Measurements from ENCODE around the gene UBR7.
"Not testable (repeated sequence)": the region's sequence is repeated elsewhere in the genome, so short reads cannot be mapped to it uniquely, and the experiment has no call there.

The UBR7 gene

GRCh38 chr14:93206793-93207467 lies at the start of gene UBR7, which contains the start of gene GON7:
Gene UBR7, plus strand, starts transcription at chr14:93207256. Its CDS starts 36 bp downstream, at chr14:93207292.
Gene GON7, minus strand, starts transcription at chr14:93207065. Its CDS starts 28 bp downstream, at chr14:93207037.
- DNase-seq: peak; percentile 98

- not testable (repeated sequence) for DNase-seq
Observed at GRCh38 chr14:93158349-93158748, 48.7 kb upstream of the UBR7 start.

- not testable (repeated sequence) for DNase-seq
Observed at GRCh38 chr14:93159625-93160352, 47.3 kb upstream of the UBR7 start.

- no peak for DNase-seq
Observed at GRCh38 chr14:93160353-93160801, 46.7 kb upstream of the UBR7 start.

GRCh38 chr14:93161411-93161940 lies 45.6 kb upstream of the UBR7 start:
- DNase-seq: no peak

GRCh38 chr14:93163564-93163963 lies 43.5 kb upstream of the UBR7 start:
- no peak for DNase-seq

- DNase-seq: not testable (repeated sequence)
Observed at GRCh38 chr14:93165271-93166265, 41.5 kb upstream of the UBR7 start.

- DNase-seq: not testable (repeated sequence)
Observed at GRCh38 chr14:93168610-93169009, 38.4 kb upstream of the UBR7 start.

- not testable (repeated sequence) for DNase-seq
Observed at GRCh38 chr14:93169619-93170018, 37.4 kb upstream of the UBR7 start.

- not testable (repeated sequence) for DNase-seq
Observed at GRCh38 chr14:93170141-93170540, 36.9 kb upstream of the UBR7 start.

GRCh38 chr14:93171376-93171775 lies 35.7 kb upstream of the UBR7 start:
- no peak for DNase-seq

- DNase-seq: no peak
Observed at GRCh38 chr14:93173943-93174395, 33.1 kb upstream of the UBR7 start.

- DNase-seq: not testable (repeated sequence)
Observed at GRCh38 chr14:93174731-93175130, 32.3 kb upstream of the UBR7 start.

- no peak for DNase-seq
Observed at GRCh38 chr14:93175492-93175891, 31.6 kb upstream of the UBR7 start.

GRCh38 chr14:93183596-93184317 lies 23.3 kb upstream of the UBR7 start:
- no peak for DNase-seq

GRCh38 chr14:93184391-93185348 lies 22.4 kb upstream of the UBR7 start, which contains the start of the genes LYSET and MOAP1:
Gene LYSET, plus strand, starts transcription at chr14:93185317. Its CDS starts 89 bp downstream, at chr14:93185406.
Gene MOAP1, minus strand, starts transcription at chr14:93184897. Its CDS starts 655 bp downstream, at chr14:93184242.
- peak; percentile 93 for DNase-seq

GRCh38 chr14:93185349-93185720 lies 21.7 kb upstream of the UBR7 start:
- no peak for DNase-seq

- DNase-seq: no peak
Observed at GRCh38 chr14:93186466-93186865, 20.6 kb upstream of the UBR7 start.

- no peak for DNase-seq
Observed at GRCh38 chr14:93186956-93187355, 20.1 kb upstream of the UBR7 start.

GRCh38 chr14:93195316-93195999 lies 11.6 kb upstream of the UBR7 start:
- no peak for DNase-seq
